ENCODE data around the gene ARMC7.
A peak's percentile ranks its signal among the peaks of the same experiment; 100 is the strongest.
"Not testable (repeated sequence)": the region's sequence is repeated elsewhere in the genome, so short reads cannot be mapped to it uniquely, and the experiment has no call there.

ARMC7 gene

GRCh38 chr17:75154195-75155106 is 44.7 kb downstream of the ARMC7 start, which contains the start of gene JPT1:
Gene JPT1 (minus strand): TSS chr17:75154512. CDS start chr17:75154397, 115 bp downstream.
- peak; percentile 92 to 96 for DNase-seq (ENCODE audit: low read depth in 2 of 2)

DNA sequence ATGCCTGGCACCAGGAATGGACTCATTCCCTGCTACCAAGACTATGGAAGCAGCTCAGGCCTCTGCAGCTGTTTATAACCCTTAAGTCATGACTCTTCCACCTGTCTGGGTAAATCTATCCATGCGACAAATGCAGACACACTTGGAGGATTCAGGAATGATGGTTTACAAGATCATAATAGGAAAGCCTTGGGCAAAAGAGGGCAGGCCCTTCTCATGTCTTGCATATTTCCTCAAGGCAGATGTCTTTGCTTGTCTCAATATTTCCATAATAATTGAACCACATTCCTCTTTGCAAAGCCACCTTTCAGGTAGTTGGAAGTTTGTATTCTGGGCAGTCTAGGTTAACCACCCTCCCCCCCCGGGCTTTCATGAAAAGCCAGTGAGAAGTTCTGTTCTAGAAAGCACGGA is 45.4 kb downstream of the ARMC7 start:
- no peak for DNase-seq (ENCODE audit: low read depth in 2 of 2)

DNA sequence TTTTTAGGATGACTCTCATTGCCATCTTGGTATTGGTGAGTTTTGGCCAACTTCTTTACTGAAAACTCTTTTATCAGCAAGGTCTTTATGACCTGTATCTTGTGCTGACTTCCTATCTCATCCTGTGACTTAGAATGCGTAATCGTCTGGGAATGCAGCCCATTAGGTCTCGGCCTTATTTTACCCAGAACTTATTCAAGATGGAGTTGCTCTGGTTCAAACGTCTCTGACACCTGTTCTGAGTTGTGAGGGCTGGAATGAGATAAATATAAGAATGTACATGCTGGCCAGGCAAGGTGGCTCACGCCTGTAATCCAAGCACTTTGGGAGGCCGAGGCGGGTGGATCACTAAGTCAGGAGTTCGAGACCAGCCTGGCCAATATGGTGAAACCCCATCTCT is 48.7 kb downstream of the ARMC7 start:
- not testable (repeated sequence) for DNase-seq (ENCODE audit: low read depth in 2 of 2)

- no peak for DNase-seq (ENCODE audit: low read depth in 2 of 2)
These were observed 49.6 kb downstream of the ARMC7 start for GRCh38 chr17:75159196-75160031.

- DNase-seq (ENCODE audit: low read depth in 2 of 2) = no peak
These were observed 50.4 kb downstream of the ARMC7 start for GRCh38 chr17:75160211-75160610.

DNA sequence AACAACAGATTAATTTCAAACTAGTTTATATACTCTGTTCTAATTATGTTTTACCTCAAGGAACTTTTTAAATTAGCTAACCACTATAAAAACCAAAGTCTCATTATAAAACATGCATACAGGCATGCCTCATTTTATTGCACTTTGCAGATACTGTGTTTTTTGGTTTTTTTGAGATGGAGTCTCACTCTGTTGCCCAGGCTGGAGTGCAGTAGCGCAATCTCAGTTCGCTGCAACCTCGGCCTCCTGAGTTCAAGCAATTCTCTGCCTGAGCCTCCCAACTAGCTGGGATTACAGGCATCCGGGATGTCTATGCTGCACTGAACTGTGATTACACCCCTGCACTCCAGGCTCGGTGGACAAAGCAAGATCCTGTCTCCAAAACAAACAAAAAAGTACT is 53.3 kb downstream of the ARMC7 start:
- no peak for DNase-seq (ENCODE audit: low read depth in 2 of 2)

GRCh38 chr17:75164606-75165005 is 54.8 kb downstream of the ARMC7 start:
- DNase-seq (ENCODE audit: low read depth in 2 of 2) = not testable (repeated sequence)

- DNase-seq (ENCODE audit: low read depth in 2 of 2) = no peak
These were observed 59.2 kb downstream of the ARMC7 start for GRCh38 chr17:75168998-75169397.

- DNase-seq (ENCODE audit: low read depth in 2 of 2) = no peak
These were observed 63.8 kb downstream of the ARMC7 start for GRCh38 chr17:75173526-75173925.

DNA sequence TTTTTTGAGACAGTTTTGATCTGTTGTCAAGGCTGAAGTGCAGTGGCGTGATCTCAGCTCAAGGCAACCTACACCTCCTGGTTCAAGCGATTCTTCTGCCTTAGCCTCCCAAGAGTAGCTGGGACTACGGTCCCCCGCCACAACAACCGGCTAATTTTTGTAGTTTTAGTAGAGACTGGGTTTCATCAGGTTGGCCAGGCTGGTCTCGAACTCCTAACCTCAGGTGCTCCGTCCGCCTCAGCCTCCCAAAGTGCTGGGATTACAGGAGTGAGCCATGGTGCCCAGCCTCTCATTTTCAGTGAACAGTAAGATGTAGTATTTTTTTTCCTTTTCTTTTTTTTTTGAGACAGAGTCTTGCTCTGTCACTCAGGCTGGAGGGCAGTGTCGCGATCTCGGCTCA is 65.2 kb downstream of the ARMC7 start:
- DNase-seq (ENCODE audit: low read depth in 2 of 2) = no peak

DNA sequence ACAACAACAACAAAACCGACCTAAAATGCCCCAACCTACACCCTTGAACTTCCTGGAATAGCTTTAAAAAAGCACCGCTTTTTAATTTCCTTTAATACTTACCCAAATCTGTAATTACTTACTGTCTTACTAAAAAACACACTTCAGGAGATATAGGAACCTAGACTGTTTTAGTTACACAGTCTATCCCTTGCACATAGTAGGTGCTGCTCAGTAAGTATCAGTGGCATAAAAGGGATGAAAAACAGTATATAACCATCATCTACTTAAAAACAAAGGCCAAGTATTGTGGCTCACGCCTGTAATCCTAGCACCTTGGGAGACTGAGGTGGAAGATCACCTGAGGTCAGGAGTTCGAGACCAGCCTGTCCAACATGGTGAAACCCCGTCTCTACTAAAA is 66.9 kb downstream of the ARMC7 start:
- DNase-seq (ENCODE audit: low read depth in 2 of 2) = no peak

- no peak for DNase-seq (ENCODE audit: low read depth in 2 of 2)
These were observed 68.7 kb downstream of the ARMC7 start for GRCh38 chr17:75178453-75178852.

Data from stimulated activated CD4-positive, alpha-beta T cell treated with anti-CD3 and anti-CD28 coated beads, Interleukin-1b, Interleukin-23, amount 100 ng/mL, for 1 hour (primary cell).